Measurements from ENCODE around the gene ANKEF1.

GRCh38 chr20:10080574-10080973, 45.8 kb downstream of the ANKEF1 start:
- TF ChIP-seq POLR2A (IDR thresholded peaks at IDR 0.05) (no peak), CTCF (IDR thresholded peaks at IDR 0.05 in 4 of 5, conservative IDR thresholded peaks at IDR 0.05 in 1 of 5) (no peak)
